ENCODE measurements around the gene UVSSA. TPM values are rescaled to one million over a fixed set of nuclear protein-coding genes. Genes with fewer than 3 reads are reported as not detected.

Gene UVSSA
- total and polyA plus RNA-seq, 9 of the 15 experiments (the other 6 are each of a cell fraction or from before 2014, with no cell fraction given): 0.21 to 14.6 (median 3.3) TPM

DNA sequence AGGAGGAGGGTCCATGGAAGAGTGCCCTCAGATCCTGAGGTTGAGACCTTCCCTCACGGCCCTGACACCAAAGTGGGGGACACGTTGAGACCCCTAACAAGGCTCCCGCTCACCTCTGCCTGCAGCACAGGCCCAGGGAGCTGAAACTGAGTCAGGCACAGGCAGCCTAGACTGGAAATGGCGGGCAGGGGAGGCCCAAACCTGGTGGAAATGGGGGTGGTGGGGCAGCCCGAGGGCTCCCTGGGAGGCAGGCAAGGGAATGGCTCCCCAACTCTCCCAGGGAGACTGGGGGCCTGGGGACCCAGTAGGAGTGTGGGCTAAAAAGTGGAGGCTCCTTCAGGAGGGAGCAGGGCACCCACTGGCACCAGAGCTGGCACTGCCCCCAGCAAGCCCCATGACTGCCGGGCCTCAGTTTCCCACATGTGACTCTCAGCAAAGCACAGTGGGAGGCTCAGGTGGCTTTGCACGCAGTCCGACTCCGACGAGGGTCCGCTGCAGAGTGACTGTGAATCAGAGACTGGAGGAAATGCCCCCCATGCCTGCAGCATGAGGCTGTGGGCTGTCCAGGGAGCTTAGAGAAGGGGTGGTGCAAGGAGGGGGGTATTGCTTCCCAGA is 53.3 kb downstream of the UVSSA start:
- Histone ChIP-seq H3K4me1 (replicated peaks in 1 of 2; ENCODE audit: control insufficient read depth in 2 of 2, insufficient read depth in 2 of 2, low read length in 2 of 2) (peaks cover 3 to 36% of the 10 kb centered on the region in 2 experiments; a peak in 3 of 5 replicates), H3K9me3 (replicated peaks; ENCODE audit: control insufficient read depth, insufficient read depth, low read depth, low read length) (no peaks in the 10 kb centered on the region), H3K4me2 (ENCODE audit: insufficient read depth, low read length) (peak overlapping the region; percentile 25; the same call in 1 of the 2 replicates), H4K20me1 (replicated peaks; ENCODE audit: control insufficient read depth, insufficient read depth, low read length) (no peaks in the 10 kb centered on the region), H2AFZ (ENCODE audit: low read depth, low read length) (0 out of 2 replicates have a peak overlapping the region, but pooled peaks have one; percentile 39), H3K4me3 (no peak overlapping the region), H3K79me2 (ENCODE audit: control insufficient read depth, insufficient read depth, low read length) (no peaks in the 10 kb centered on the region), H3K9ac (ENCODE audit: insufficient read depth in 1 of 2, low read depth in 2 of 2, low read length in 2 of 2) (no peak overlapping the region), H3K27me3 (ENCODE audit: control insufficient read depth in 2 of 2, insufficient read depth in 2 of 2, low read length in 2 of 2) (peaks cover 12 to 45% of the 10 kb centered on the region in 2 experiments; a peak in 3 of 5 replicates), H3K9me1 (ENCODE audit: control insufficient read depth, insufficient read depth, low read length) (no peaks in the 10 kb centered on the region), H3K36me3 (ENCODE audit: control insufficient read depth, insufficient read depth, low read length) (no peaks in the 10 kb centered on the region), H3K27ac (ENCODE audit: extremely low read depth, low read depth, low read length) (no peak overlapping the region)
- no peak for ATAC-seq
- BruUV-seq (replicated peaks): no TSS peak
- in situ Hi-C loops (cut with MboI) (no loop called here), intact Hi-C loops (cut with micrococcal nuclease) (no loop called here)
- FAIRE-seq: no peak
- TF ChIP-seq FOXK1 (CRISPR knock-in tag; IDR thresholded peaks at IDR 0.05; ENCODE audit: borderline replicate concordance) (no peak), ZSCAN29 (IDR thresholded peaks at IDR 0.05) (no peak), ZNF3 (CRISPR knock-in tag; IDR thresholded peaks at IDR 0.05) (no peak), OTX1 (CRISPR knock-in tag; IDR thresholded peaks at IDR 0.05) (no peak), MEIS2 (IDR thresholded peaks at IDR 0.05; ENCODE audit: partially characterized antibody) (no peak), ADNP (tag; IDR thresholded peaks at IDR 0.05) (no peak)
- WGBS (ENCODE audit: insufficient coverage, low coverage, missing lambda C conversion rate): 17% methylated on average over 11 of the region's 11 CpGs
- ChIA-PET POLR2A (interaction anchor here (0.5 to 1.1 kb wide), 2 partner anchors 42 to 384 kb away, joined by 3 read pairs; no protein-coding TSS in a partner anchor), CTCF (ENCODE audit: low intra/inter-chr PET ratio) (interaction anchor here (0.6 kb wide), 1 partner anchor 24 kb away, joined by 3 read pairs; no protein-coding TSS in a partner anchor)
- no peak for DNase-seq (ENCODE audit: extremely low read depth in 1 of 4, low spot score in 3 of 4)

All from K562 (cell line).